ENCODE measurements around the gene TRIM47.
A peak's percentile ranks its signal among the peaks of the same experiment; 100 is the strongest.

The TRIM47 gene

DNA sequence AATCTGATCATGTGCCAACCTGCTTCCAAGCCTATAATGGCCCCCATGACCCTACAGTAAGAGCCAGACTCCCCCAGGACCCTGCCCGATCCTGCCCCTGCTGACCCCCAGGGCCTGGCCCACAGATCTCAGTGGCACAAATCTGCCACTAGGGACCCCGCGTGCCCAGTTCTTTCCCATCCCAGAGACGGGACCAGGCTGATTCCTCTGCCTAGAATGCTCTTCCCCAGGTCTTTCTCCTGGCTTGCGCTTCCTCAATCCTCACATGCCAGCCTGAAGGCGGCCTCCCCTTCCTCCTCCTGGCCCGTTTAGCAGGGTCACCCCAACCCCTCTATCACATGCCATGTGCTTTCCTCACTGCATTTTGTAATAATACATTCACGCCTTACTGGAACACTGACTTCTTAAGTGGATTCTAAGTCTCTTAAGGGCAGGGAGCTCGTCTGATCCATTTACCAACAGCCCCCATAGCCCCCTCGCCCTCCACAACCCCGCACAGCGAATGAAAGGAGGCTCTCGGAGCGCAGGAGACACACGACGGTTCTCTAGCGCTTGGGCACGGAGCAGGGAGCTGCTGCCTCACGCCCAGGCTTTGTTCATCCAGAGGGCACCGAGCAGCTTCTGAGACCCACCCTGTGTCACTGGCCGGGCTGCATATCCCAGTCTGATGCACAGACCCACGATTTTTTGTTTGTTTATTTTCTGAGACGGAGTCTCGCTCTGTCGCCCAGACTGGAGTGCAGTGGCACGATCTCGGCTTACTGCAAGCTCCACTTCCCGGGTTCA lies 17.2 kb upstream of the TRIM47 start:
- Histone ChIP-seq H3K27ac (peak overlapping the region; percentile 89 to 93), H3K4me3 (peak overlapping the region; percentile 76)
- no peak for DNase-seq (ENCODE audit: low spot score)
- no peak for TF ChIP-seq CTCF (IDR thresholded peaks at IDR 0.05)

- no peak overlapping the region for H3K4me3 ChIP-seq
- peak overlapping the region in 1 of 2 donors; percentile 93 for H3K27ac ChIP-seq
- no peak for TF ChIP-seq CTCF (IDR thresholded peaks at IDR 0.05)
- no peak for DNase-seq (ENCODE audit: low spot score)
These were observed 15.8 kb upstream of the TRIM47 start for GRCh38 chr17:75894049-75894733.

- TF ChIP-seq CTCF (IDR thresholded peaks at IDR 0.05) = no peak
- H3K27ac ChIP-seq = no peak overlapping the region
- no peak for DNase-seq (ENCODE audit: low spot score)
- no peak overlapping the region for H3K4me3 ChIP-seq
These were observed 15.1 kb upstream of the TRIM47 start for GRCh38 chr17:75893305-75894048.

DNA sequence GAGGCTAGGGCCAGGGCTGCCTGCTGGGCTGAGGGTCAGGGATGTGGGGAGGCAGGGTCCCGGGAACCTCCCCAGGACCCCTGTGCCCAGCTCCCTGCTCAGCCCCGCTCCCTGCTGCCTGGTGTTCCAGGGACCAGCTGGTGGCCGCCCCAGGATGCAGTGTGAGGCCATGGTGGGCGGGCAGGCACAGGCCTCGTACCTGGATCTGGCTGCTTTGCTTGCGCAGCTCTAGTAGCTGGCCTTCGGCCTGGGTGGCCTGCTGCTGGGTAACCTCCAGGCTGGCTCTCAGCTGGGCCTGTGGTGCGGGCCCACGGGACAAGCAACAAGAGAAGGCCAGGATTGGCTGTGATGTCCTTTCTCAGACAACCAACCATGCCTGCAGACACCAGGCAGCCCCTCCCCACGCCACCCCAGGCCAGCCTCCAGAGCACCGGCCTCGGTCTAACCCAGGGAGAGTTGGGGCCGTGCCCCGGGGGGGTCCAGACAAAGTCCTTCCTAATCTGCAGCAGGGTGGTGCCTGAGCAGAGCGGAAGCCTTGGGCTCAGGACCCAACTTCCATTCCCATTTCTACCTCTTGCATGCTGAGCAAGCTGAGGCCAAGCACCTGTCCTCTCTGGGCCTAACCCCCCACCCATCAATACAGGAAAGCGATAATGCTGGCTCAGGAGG lies 14.3 kb upstream of the TRIM47 start:
- TF ChIP-seq CTCF (IDR thresholded peaks at IDR 0.05) = no peak
- Histone ChIP-seq H3K4me3 (no peak overlapping the region), H3K27ac (no peak overlapping the region)
- no peak for DNase-seq (ENCODE audit: low spot score)

GRCh38 chr17:75891605-75892555 lies 13.5 kb upstream of the TRIM47 start:
- H3K27ac ChIP-seq = peak overlapping the region in 1 of 2 donors; percentile 7
- no peak overlapping the region for H3K4me3 ChIP-seq
- TF ChIP-seq CTCF (IDR thresholded peaks at IDR 0.05) = no peak
- no peak for DNase-seq (ENCODE audit: low spot score)
